Measurements from ENCODE around the gene ZSWIM6. TPM values are rescaled to one million over a fixed set of nuclear protein-coding genes. Genes with fewer than 3 reads are reported as not detected.

ZSWIM6 gene
- total and polyA plus RNA-seq, 2 experiments from 2014 or later, result 3.9 to 6.0 TPM

GRCh38 chr5:61563401-61563800, 231.3 kb downstream of the ZSWIM6 start:
- no peak for ATAC-seq

GRCh38 chr5:61567337-61567736, 235.3 kb downstream of the ZSWIM6 start:
- Mint-ChIP-seq H3K4me1 (peaks cover 2% of the 10 kb centered on the region; the same call in 1 of the 3 replicates), H3K27me3 (ENCODE audit: insufficient read depth, low read depth, poor library complexity) (peaks cover 10% of the 10 kb centered on the region), H3K36me3 (ENCODE audit: low read depth) (no peaks in the 10 kb centered on the region), H3K27ac (no peak overlapping the region), H3K9me3 (no peaks in the 10 kb centered on the region), H3K4me3 (no peak overlapping the region)
- Histone ChIP-seq H4K20me1 (replicated peaks; ENCODE audit: insufficient read depth) (no peaks in the 10 kb centered on the region), H3K36me3 (ENCODE audit: insufficient read depth) (no peaks in the 10 kb centered on the region), H3K79me2 (replicated peaks; ENCODE audit: insufficient read depth) (no peaks in the 10 kb centered on the region), H3K4me3 (no peak overlapping the region), H3K27ac (ENCODE audit: low read depth) (no peak overlapping the region), H3F3A (replicated peaks; ENCODE audit: low read depth) (no peaks in the 10 kb centered on the region), H2AFZ (no peak overlapping the region), H3K9me2 (ENCODE audit: insufficient read depth) (peaks cover 8% of the 10 kb centered on the region; the same call in 1 of the 2 replicates), H3K27me3 (ENCODE audit: insufficient read depth) (no peaks in the 10 kb centered on the region), H3K4me1 (ENCODE audit: insufficient read depth) (no peaks in the 10 kb centered on the region), H3K4me2 (no peak overlapping the region)
- TF ChIP-seq ZNF462 (CRISPR knock-in tag; IDR thresholded peaks at IDR 0.05) (no peak), ZNF114 (CRISPR knock-in tag; IDR thresholded peaks at IDR 0.05) (no peak)
- DNase-seq (ENCODE audit: low spot score), result no peak
- ATAC-seq, result no peak

More at GRCh38 chr5:61563401-61563800, 231.3 kb downstream of the ZSWIM6 start:
- Histone ChIP-seq H3K4me2 (no peak overlapping the region), H3F3A (replicated peaks; ENCODE audit: low read depth) (no peaks in the 10 kb centered on the region), H3K9me2 (ENCODE audit: insufficient read depth) (peaks cover 8% of the 10 kb centered on the region; the same call in 1 of the 2 replicates), H3K4me1 (ENCODE audit: insufficient read depth) (no peaks in the 10 kb centered on the region), H2AFZ (no peak overlapping the region), H3K36me3 (ENCODE audit: insufficient read depth) (no peaks in the 10 kb centered on the region), H3K27me3 (ENCODE audit: insufficient read depth) (no peaks in the 10 kb centered on the region), H3K79me2 (replicated peaks; ENCODE audit: insufficient read depth) (no peaks in the 10 kb centered on the region), H4K20me1 (replicated peaks; ENCODE audit: insufficient read depth) (no peaks in the 10 kb centered on the region), H3K4me3 (no peak overlapping the region), H3K27ac (ENCODE audit: low read depth) (no peak overlapping the region)
- Mint-ChIP-seq H3K27me3 (ENCODE audit: insufficient read depth, low read depth, poor library complexity) (peaks cover 13% of the 10 kb centered on the region), H3K27ac (no peak overlapping the region), H3K4me1 (peaks cover 4% of the 10 kb centered on the region; the same call in 2 of the 3 replicates), H3K4me3 (no peak overlapping the region), H3K9me3 (no peaks in the 10 kb centered on the region), H3K36me3 (ENCODE audit: low read depth) (no peaks in the 10 kb centered on the region)
- TF ChIP-seq ZNF331 (CRISPR knock-in tag; IDR thresholded peaks at IDR 0.05; ENCODE audit: low read depth) (no peak), ZNF114 (CRISPR knock-in tag; IDR thresholded peaks at IDR 0.05) (no peak), ETS1 (IDR thresholded peaks at IDR 0.05) (no peak), NANOG (IDR thresholded peaks at IDR 0.05; ENCODE audit: borderline replicate concordance) (no peak), STAT1 (IDR thresholded peaks at IDR 0.05; ENCODE audit: unreplicated experiment) (no peak), REST (IDR thresholded peaks at IDR 0.05; ENCODE audit: unreplicated experiment) (no peak), POLR2AphosphoS5 (IDR thresholded peaks at IDR 0.05; ENCODE audit: low read depth) (no peak), JUNB (IDR thresholded peaks at IDR 0.05; ENCODE audit: unreplicated experiment) (no peak)
- no peak for DNase-seq (ENCODE audit: low spot score)

Measured in GM23338 (cell line).